Activated CD8-positive, alpha-beta T cell treated with anti-CD3 and anti-CD28 coated beads, Interleukin-2, amount 10 ng/mL, durations not matched to agents 7 days and 5 days (primary cell): ENCODE results near the gene RPH3AL. TPM values are rescaled to one million over a fixed set of nuclear protein-coding genes. Genes with fewer than 3 reads are reported as not detected.

ENCODE experiments used
- ATAC-seq: fragments of 150-1000 bp; cut with Tn5 transposase; one replicate; pipeline ENCODE4 v1.10.0; 2021; ENCODE audit warnings: moderate library complexity
- CTCF ChIA-PET: fragments of 350-600 bp; sonication (Branson Sonifier 250); formaldehyde crosslinking; loops from one replicate; lab custom pipeline; 2021; ENCODE audit warnings: antibody characterized with exemption; lab: Charles Lee
- POLR2A ChIA-PET: fragments of 350-600 bp; sonication (Branson Sonifier 250); formaldehyde crosslinking; loops from one replicate; lab custom pipeline; 2021; ENCODE audit warnings: antibody characterized with exemption; lab: Charles Lee
- DNase-seq: peaks from one replicate; pipeline ENCODE4 v3.0.0-alpha.2; 2020
- H3K27ac Mint-ChIP-seq: one replicate; pipeline ENCODE4 v1.8.0; 2021; ENCODE audit warnings: mild to moderate bottlenecking, mixed read lengths
- H3K27me3 Mint-ChIP-seq: one replicate; pipeline ENCODE4 v1.8.0; 2021; ENCODE audit warnings: low read depth, mixed read lengths
- H3K36me3 Mint-ChIP-seq: one replicate; pipeline ENCODE4 v1.8.0; 2021; ENCODE audit warnings: low read depth, mixed read lengths
- H3K4me1 Mint-ChIP-seq: one replicate; pipeline ENCODE4 v1.8.0; 2021; ENCODE audit warnings: low read depth, mixed read lengths
- H3K4me3 Mint-ChIP-seq: one replicate; pipeline ENCODE4 v1.8.0; 2021; ENCODE audit warnings: mild to moderate bottlenecking, mixed read lengths
- H3K9me3 Mint-ChIP-seq: one replicate; pipeline ENCODE4 v1.8.0; 2022; ENCODE audit warnings: mixed read lengths; ENCODE audit not compliant: insufficient read depth
- total RNA-seq, 2 experiments: library from RNA; stranded (reverse); gene quantifications; one replicate each; pipeline ENCODE4 v1.2.3, GENCODE V29; 2021

Gene RPH3AL
- total RNA-seq, 2 experiments from 2014 or later: 2.5 to 3.8 TPM

DNA sequence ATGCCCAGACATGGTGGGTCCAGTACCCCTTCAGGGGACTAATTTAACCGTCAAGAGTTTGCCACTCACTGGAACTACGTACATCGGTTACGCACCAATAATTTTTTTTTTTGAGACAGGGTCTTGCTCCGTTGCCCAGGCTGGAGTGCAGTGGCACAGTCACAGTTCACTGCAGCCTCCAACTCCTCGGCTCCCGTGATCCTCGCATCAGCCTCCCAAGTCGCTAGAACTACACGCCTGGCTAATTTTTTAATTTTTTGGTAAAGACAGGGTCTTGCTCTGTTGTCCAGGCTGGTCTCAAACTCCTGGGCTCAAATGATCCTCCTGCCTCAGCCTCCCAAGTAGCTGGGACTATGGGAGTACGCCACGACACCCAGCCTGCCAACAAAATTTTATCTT is 15.6 kb downstream of the RPH3AL start:
- Mint-ChIP-seq H3K27ac (no peak overlapping the region), H3K4me1 (peaks cover 2% of the 10 kb centered on the region), H3K36me3 (no peaks in the 10 kb centered on the region), H3K4me3 (no peak overlapping the region), H3K9me3 (no peaks in the 10 kb centered on the region), H3K27me3 (peaks cover 12% of the 10 kb centered on the region)
- ChIA-PET CTCF (no interaction called here), POLR2A (no interaction called here)
- ATAC-seq: no peak
- DNase-seq: no peak

DNA sequence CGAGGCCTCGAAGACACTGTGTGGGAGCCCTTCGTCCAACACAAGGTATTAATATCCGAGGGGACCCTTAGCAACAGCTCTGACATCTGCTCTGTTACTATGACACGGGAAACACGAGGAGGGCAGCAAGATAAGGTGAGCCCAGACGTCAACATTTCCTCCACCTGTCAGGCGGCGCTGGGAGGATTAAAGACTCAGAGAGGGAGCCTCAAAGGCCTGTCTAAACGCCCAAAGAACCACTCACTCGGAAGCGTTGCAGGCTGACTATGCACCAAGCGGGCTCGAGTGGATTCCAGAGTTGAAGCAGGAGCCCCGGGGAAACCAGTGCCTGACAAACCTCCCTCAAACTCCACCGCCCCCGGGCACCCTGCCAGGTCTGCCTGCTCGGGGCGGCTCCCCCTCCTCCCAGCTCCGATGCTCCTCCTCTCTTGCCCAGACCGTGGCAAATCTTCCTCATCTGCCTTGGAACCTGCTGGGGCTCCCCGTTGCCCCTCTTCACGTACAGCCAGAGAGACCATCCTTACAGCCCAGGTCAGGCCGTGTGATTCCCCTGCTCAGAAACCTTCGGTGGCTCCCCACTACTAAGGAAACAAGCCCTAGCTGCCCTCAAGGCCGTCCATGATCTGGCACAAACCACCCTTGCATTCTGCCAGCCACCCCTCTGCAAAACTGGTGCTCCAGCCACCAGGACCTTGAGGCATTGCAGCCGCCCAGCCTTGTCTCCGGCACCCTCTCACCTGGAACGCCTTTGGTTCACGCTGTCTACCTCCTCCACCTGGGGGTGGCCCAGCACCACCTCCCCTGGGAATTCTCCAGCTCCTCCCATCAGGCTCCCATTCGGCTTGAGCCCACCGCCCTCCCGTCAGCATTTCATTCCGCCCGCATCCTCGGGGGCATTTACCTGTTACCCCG is 16.2 kb downstream of the RPH3AL start:
- ATAC-seq (no peak), DNase-seq (no peak)
- Mint-ChIP-seq H3K36me3 (no peaks in the 10 kb centered on the region), H3K27ac (no peak overlapping the region), H3K27me3 (peaks cover 16% of the 10 kb centered on the region), H3K4me3 (no peak overlapping the region), H3K4me1 (peaks cover 8% of the 10 kb centered on the region), H3K9me3 (no peaks in the 10 kb centered on the region)
- CTCF ChIA-PET: no interaction called here
- POLR2A ChIA-PET: no interaction called here

DNA sequence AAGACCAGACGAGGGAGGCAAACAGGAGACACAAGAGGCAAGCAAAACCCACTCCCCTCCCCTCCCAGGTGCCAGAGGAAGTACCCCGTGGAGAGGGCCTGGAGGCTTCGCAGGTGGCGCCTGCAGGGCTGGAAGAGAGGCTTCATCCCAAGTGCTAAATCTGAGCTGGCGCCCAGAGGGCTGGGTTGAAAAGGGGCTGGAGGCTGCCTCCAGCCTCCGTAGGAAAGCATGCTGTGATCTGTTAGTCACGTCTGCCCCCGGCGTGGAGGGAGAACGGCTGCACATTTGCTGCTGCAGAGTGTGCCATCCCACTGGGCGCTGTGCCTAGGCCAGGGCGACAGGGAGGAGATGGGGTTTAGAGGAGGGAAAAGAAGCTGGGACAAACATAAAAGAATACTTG is 16.9 kb downstream of the RPH3AL start:
- ATAC-seq: no peak
- Mint-ChIP-seq H3K36me3 (no peaks in the 10 kb centered on the region), H3K4me1 (peaks cover 15% of the 10 kb centered on the region), H3K27ac (no peak overlapping the region), H3K27me3 (peaks cover 16% of the 10 kb centered on the region), H3K9me3 (no peaks in the 10 kb centered on the region), H3K4me3 (no peak overlapping the region)
- POLR2A ChIA-PET: no interaction called here
- CTCF ChIA-PET: no interaction called here
- DNase-seq: no peak

DNA sequence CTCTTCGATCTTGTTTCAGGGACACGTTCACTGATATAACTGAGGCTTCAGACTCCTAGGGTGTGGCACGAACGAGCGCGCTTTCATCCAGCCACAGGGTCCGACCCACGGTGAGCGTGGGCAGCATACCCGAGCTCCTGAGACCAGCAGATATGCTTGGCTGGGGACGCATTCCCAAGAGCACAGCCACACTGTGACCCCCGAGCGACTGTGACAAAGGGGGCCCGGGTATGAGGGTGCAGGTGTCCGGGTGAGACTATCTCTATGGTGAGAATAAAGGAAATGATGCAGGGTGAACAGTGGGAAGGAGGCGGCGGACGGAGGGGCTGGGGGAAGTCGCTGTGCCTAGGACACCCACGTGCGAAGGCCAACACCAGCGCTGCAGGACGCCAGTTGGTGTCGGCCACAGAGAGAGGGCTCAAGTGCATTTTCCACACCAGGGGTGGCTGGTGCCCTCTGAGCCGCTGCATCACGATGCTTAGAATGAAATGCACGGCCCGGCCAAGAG is 17.6 kb downstream of the RPH3AL start:
- Mint-ChIP-seq H3K4me3 (no peak overlapping the region), H3K36me3 (no peaks in the 10 kb centered on the region), H3K27ac (no peak overlapping the region), H3K4me1 (peaks cover 15% of the 10 kb centered on the region), H3K27me3 (peaks cover 16% of the 10 kb centered on the region), H3K9me3 (no peaks in the 10 kb centered on the region)
- ChIA-PET CTCF (no interaction called here), POLR2A (no interaction called here)
- DNase-seq: no peak
- ATAC-seq: no peak

- H3K36me3 Mint-ChIP-seq: no peaks in the 10 kb centered on the region
- ATAC-seq: no peak
Observed at GRCh38 chr17:333626-334396, 18.8 kb downstream of the RPH3AL start.

GRCh38 chr17:332558-333322 is 19.9 kb downstream of the RPH3AL start:
- no peaks in the 10 kb centered on the region for H3K36me3 Mint-ChIP-seq
- H3K4me1 Mint-ChIP-seq: peaks cover 15% of the 10 kb centered on the region
- H3K4me3 Mint-ChIP-seq: no peak overlapping the region
- CTCF ChIA-PET: no interaction called here
- POLR2A ChIA-PET: no interaction called here
- no peak for DNase-seq
- ATAC-seq: no peak
- H3K27me3 Mint-ChIP-seq: peaks cover 16% of the 10 kb centered on the region
- H3K27ac Mint-ChIP-seq: no peak overlapping the region
- H3K9me3 Mint-ChIP-seq: no peaks in the 10 kb centered on the region

More at GRCh38 chr17:333626-334396, 18.8 kb downstream of the RPH3AL start:
- Mint-ChIP-seq H3K4me3 (no peak overlapping the region), H3K27ac (no peak overlapping the region), H3K27me3 (peaks cover 16% of the 10 kb centered on the region), H3K9me3 (no peaks in the 10 kb centered on the region), H3K4me1 (peaks cover 15% of the 10 kb centered on the region)
- POLR2A ChIA-PET: no interaction called here
- CTCF ChIA-PET: no interaction called here
- no peak for DNase-seq

GRCh38 chr17:332023-332422 is 20.6 kb downstream of the RPH3AL start:
- CTCF ChIA-PET: no interaction called here
- Mint-ChIP-seq H3K4me3 (no peak overlapping the region), H3K27ac (peak overlapping the region; percentile 16)

GRCh38 chr17:330993-331701 is 21.5 kb downstream of the RPH3AL start:
- ChIA-PET CTCF (no interaction called here), POLR2A (no interaction called here)
- H3K4me1 Mint-ChIP-seq: peaks cover 15% of the 10 kb centered on the region
- H3K4me3 Mint-ChIP-seq: peak overlapping the region; percentile 30
- H3K9me3 Mint-ChIP-seq: no peaks in the 10 kb centered on the region
- ATAC-seq: peak; percentile 61
- no peaks in the 10 kb centered on the region for H3K36me3 Mint-ChIP-seq
- peak overlapping the region; percentile 6 for H3K27ac Mint-ChIP-seq
- H3K27me3 Mint-ChIP-seq: peaks cover 11% of the 10 kb centered on the region
- peak; percentile 49 for DNase-seq

More at GRCh38 chr17:332023-332422, 20.6 kb downstream of the RPH3AL start:
- peaks cover 16% of the 10 kb centered on the region for H3K27me3 Mint-ChIP-seq
- DNase-seq (no peak), ATAC-seq (no peak)
- no peaks in the 10 kb centered on the region for H3K36me3 Mint-ChIP-seq
- H3K9me3 Mint-ChIP-seq: no peaks in the 10 kb centered on the region
- POLR2A ChIA-PET: no interaction called here
- peaks cover 15% of the 10 kb centered on the region for H3K4me1 Mint-ChIP-seq

DNA sequence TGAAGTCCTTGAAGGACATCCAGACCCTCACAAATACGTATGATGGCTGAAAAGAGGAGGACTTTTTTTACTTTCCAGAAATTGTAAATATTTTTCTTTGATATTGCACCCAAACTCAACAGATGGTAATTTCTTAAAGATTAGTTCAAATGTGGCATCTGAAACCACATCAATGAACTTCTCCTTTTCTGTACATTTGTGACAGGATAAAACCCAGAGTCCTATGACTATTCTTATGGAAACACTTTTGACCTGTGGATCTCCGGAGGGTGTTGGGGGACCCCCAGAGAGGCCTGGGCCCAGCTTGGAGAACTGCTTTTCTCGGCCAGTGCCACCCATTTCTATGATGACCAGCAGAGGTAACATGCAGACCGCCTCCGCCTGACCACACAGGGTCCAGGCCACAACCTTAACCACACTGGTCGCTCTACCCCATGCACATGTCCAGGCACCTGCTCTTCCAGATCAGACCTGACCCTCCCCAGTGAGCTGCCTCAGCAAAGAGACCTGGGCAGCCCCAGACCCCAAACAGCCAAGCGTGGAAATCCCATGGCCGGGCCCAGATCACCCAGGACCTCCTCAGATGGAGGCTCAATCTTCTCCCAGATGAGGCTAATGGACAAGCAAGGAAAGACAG is 22.7 kb downstream of the RPH3AL start:
- Mint-ChIP-seq H3K4me3 (no peak overlapping the region), H3K36me3 (no peaks in the 10 kb centered on the region)

GRCh38 chr17:327971-328370 is 24.6 kb downstream of the RPH3AL start:
- Mint-ChIP-seq H3K9me3 (no peaks in the 10 kb centered on the region), H3K36me3 (no peaks in the 10 kb centered on the region), H3K27ac (no peak overlapping the region), H3K4me1 (peaks cover 13% of the 10 kb centered on the region), H3K4me3 (no peak overlapping the region), H3K27me3 (peaks cover 5% of the 10 kb centered on the region)
- CTCF ChIA-PET: no interaction called here
- DNase-seq (no peak), ATAC-seq (no peak)
- POLR2A ChIA-PET: no interaction called here

More for the DNA sequence above, 22.7 kb downstream of the RPH3AL start:
- no peak overlapping the region for H3K27ac Mint-ChIP-seq
- DNase-seq (no peak), ATAC-seq (no peak)
- H3K4me1 Mint-ChIP-seq: peaks cover 13% of the 10 kb centered on the region
- POLR2A ChIA-PET: no interaction called here
- no peaks in the 10 kb centered on the region for H3K9me3 Mint-ChIP-seq
- CTCF ChIA-PET: no interaction called here
- H3K27me3 Mint-ChIP-seq: peaks cover 6% of the 10 kb centered on the region

DNA sequence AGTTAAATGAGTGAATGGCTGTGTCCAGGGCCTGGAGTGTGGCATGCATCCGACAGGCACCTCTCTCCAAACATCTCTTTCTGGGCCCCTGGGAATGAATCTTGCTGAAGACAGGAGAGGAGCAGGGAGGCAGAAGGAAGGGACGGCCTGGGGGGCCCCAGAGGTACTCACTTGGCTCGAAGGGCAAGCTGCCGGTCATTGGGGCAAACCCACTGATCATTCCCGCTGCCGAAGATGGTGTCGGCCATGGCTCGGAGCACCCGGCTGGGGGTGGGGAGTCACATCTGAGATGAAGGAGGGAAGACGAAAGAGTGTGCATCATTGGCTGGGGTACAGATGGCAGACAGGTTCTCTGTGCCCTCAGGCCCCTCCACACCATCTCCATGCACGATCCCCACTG is 25.3 kb downstream of the RPH3AL start:
- DNase-seq: no peak
- no peak for ATAC-seq
- Mint-ChIP-seq H3K9me3 (no peaks in the 10 kb centered on the region), H3K27ac (no peak overlapping the region), H3K36me3 (no peaks in the 10 kb centered on the region), H3K27me3 (peaks cover 5% of the 10 kb centered on the region), H3K4me1 (peaks cover 13% of the 10 kb centered on the region), H3K4me3 (no peak overlapping the region)
- ChIA-PET POLR2A (no interaction called here), CTCF (no interaction called here)
